PC-3 (cell line): ENCODE measurements around the gene LANCL1. TPM values are rescaled to one million over a fixed set of nuclear protein-coding genes. Genes with fewer than 3 reads are reported as not detected.

Experiments used
- ATAC-seq: fragments of 200-7000 bp; cut with Tn5 transposase; 2 replicates; pipeline ENCODE4 v1.9.1; 2020; ENCODE audit warnings: mild to moderate bottlenecking, moderate library complexity
- BruUV-seq: library from RNA; stranded (reverse); fragments of 400-500 nt; replicated peaks from 2 replicates; lab custom pipeline; 2021; lab: Mats Ljungman, UMichigan
- CTCF ChIA-PET: fragments of 300-600 bp; sonication (Branson Sonifier 250); formaldehyde crosslinking; loops from one replicate; lab custom pipeline; 2022; ENCODE audit warnings: antibody characterized with exemption; lab: Charles Lee
- POLR2A ChIA-PET: fragments of 300-600 bp; sonication (Branson Sonifier 250); formaldehyde crosslinking; loops from one replicate; lab custom pipeline; 2022; ENCODE audit warnings: antibody characterized with exemption; ENCODE audit not compliant: unreplicated experiment; lab: Charles Lee
- DNase-seq: peaks from one replicate; pipeline ENCODE4 v3.0.0-alpha.2; 2015
- H2AFZ ChIP-seq: fragments of 300-600 bp; sonication (generic); 2 replicates; pipeline ENCODE4 v1.6.0; 2016; ENCODE audit warnings: antibody characterized with exemption, low read length
- H3F3A ChIP-seq: fragments of 300-600 bp; sonication (generic); one replicate; pipeline ENCODE4 v1.6.0; 2017; ENCODE audit warnings: antibody characterized with exemption, low read length, control low read depth, mild to moderate bottlenecking; ENCODE audit not compliant: unreplicated experiment
- H3K27ac ChIP-seq: fragments of 300-600 bp; sonication (generic); 2 replicates; pipeline ENCODE4 v1.5.1; 2016; ENCODE audit warnings: mild to moderate bottlenecking, low read length
- H3K27me3 ChIP-seq: fragments of 300-600 bp; sonication (generic); 2 replicates; pipeline ENCODE4 v1.6.1; 2016; ENCODE audit warnings: low read length, mixed read lengths
- H3K36me3 ChIP-seq: fragments of 300-600 bp; sonication (generic); 2 replicates; pipeline ENCODE4 v1.6.1; 2016; ENCODE audit warnings: low read depth, mixed run types, low read length, mixed read lengths
- H3K4me1 ChIP-seq: fragments of 300-600 bp; sonication (generic); 2 replicates; pipeline ENCODE4 v1.5.1; 2016; ENCODE audit warnings: low read length; ENCODE audit not compliant: insufficient read depth
- H3K4me2 ChIP-seq: fragments of 300-600 bp; sonication (generic); 2 replicates; pipeline ENCODE4 v1.6.0; 2016; ENCODE audit warnings: low read length
- H3K4me3 ChIP-seq: fragments of 300-600 bp; sonication (generic); 2 replicates; pipeline ENCODE4 v1.5.1; 2016; ENCODE audit warnings: mild to moderate bottlenecking, low read length, mixed read lengths
- H3K79me2 ChIP-seq: fragments of 300-600 bp; sonication (generic); 2 replicates; pipeline ENCODE4 v1.6.1; 2017; ENCODE audit warnings: low read length, mixed read lengths
- H3K9ac ChIP-seq: fragments of 300-600 bp; sonication (generic); 2 replicates; pipeline ENCODE4 v1.6.0; 2016; ENCODE audit warnings: mild to moderate bottlenecking, low read length
- H3K9me2 ChIP-seq: fragments of 300-600 bp; sonication (generic); replicated peaks from 2 replicates; pipeline ENCODE4 v1.6.1; 2016; ENCODE audit warnings: mixed run types, low read length, mixed read lengths
- H3K9me3 ChIP-seq: fragments of 300-600 bp; sonication (generic); 2 replicates; pipeline ENCODE4 v1.6.1; 2016; ENCODE audit warnings: low read length, mixed read lengths
- H4K20me1 ChIP-seq: fragments of 300-600 bp; sonication (generic); 2 replicates; pipeline ENCODE4 v1.6.1; 2016; ENCODE audit warnings: low read length, mixed read lengths
- CTCF ChIP-seq: fragments of 300-600 bp; sonication (generic); conservative IDR thresholded peaks from 2 replicates; pipeline ENCODE4 v1.5.1; 2017; ENCODE audit warnings: antibody characterized with exemption, low read depth, mild to moderate bottlenecking, low read length
- EZH2 ChIP-seq: fragments of 300-600 bp; sonication (generic); IDR thresholded peaks from one replicate; pipeline ENCODE4 v1.6.1; 2017; ENCODE audit warnings: antibody characterized with exemption, mild to moderate bottlenecking, low read length; ENCODE audit not compliant: unreplicated experiment
- EZH2phosphoT487 ChIP-seq: fragments of 300-600 bp; sonication (generic); IDR thresholded peaks from 2 replicates; pipeline ENCODE4 v1.6.1; 2018; ENCODE audit warnings: mild to moderate bottlenecking, antibody characterized with exemption, low read length, borderline replicate concordance
- intact Hi-C: fragments of 100-400 bp; cut with micrococcal nuclease; formaldehyde crosslinking; loops from 2 replicates; pipeline ENCODE4 v1.9.0; 2023
- total RNA-seq: library from RNA; depleted of rRNA; stranded (reverse); fragments of >200 nt; gene quantifications from 2 replicates; pipeline ENCODE4 v1.2.3, GENCODE V29; 2014

The LANCL1 gene
- total RNA-seq, 1 experiment from 2014 or later, result 19.0 TPM

GRCh38 chr2:210421916-210422315, 54.6 kb downstream of the LANCL1 start:
- CTCF ChIA-PET, result no interaction called here
- Histone ChIP-seq H3K9ac (no peak overlapping the region), H2AFZ (no peak overlapping the region), H3K9me2 (no peaks in the 10 kb centered on the region), H3K27me3 (no peaks in the 10 kb centered on the region), H3K27ac (no peak overlapping the region), H3F3A (no peaks in the 10 kb centered on the region), H4K20me1 (no peaks in the 10 kb centered on the region), H3K79me2 (no peaks in the 10 kb centered on the region), H3K4me3 (no peak overlapping the region), H3K9me3 (no peaks in the 10 kb centered on the region), H3K4me2 (no peak overlapping the region), H3K36me3 (no peaks in the 10 kb centered on the region), H3K4me1 (no peaks in the 10 kb centered on the region)
- intact Hi-C loops, result no loop called here
- POLR2A ChIA-PET, result no interaction called here
- DNase-seq (no peak), ATAC-seq (no peak)
- TF ChIP-seq CTCF (no peak), EZH2 (no peak), EZH2phosphoT487 (no peak)
- no TSS peak for BruUV-seq

GRCh38 chr2:210412660-210413059, 63.9 kb downstream of the LANCL1 start:
- Histone ChIP-seq H3K27ac (no peak overlapping the region), H4K20me1 (no peaks in the 10 kb centered on the region), H3K79me2 (no peaks in the 10 kb centered on the region), H3K9me2 (no peaks in the 10 kb centered on the region), H3K4me3 (no peak overlapping the region), H3K36me3 (no peaks in the 10 kb centered on the region), H3K9ac (no peak overlapping the region), H3K4me2 (no peak overlapping the region), H2AFZ (no peak overlapping the region), H3K4me1 (no peaks in the 10 kb centered on the region), H3K9me3 (no peaks in the 10 kb centered on the region), H3K27me3 (0 out of 2 replicates have a peak, but pooled peaks cover 8% of the 10 kb centered on the region), H3F3A (no peaks in the 10 kb centered on the region)
- intact Hi-C loops, result no loop called here
- BruUV-seq, result no TSS peak
- no peak for ATAC-seq
- DNase-seq, result no peak
- TF ChIP-seq EZH2, result no peak
- TF ChIP-seq EZH2phosphoT487, result no peak
- no peak for TF ChIP-seq CTCF
- ChIA-PET POLR2A (no interaction called here), CTCF (no interaction called here)

- ChIA-PET CTCF (no interaction called here), POLR2A (no interaction called here)
- Histone ChIP-seq H3K9ac (no peak overlapping the region), H3K4me3 (no peak overlapping the region), H3K27me3 (0 out of 2 replicates have a peak, but pooled peaks cover 8% of the 10 kb centered on the region), H3F3A (no peaks in the 10 kb centered on the region), H3K36me3 (no peaks in the 10 kb centered on the region), H3K9me2 (no peaks in the 10 kb centered on the region), H2AFZ (no peak overlapping the region), H3K4me2 (no peak overlapping the region), H4K20me1 (no peaks in the 10 kb centered on the region), H3K79me2 (no peaks in the 10 kb centered on the region), H3K4me1 (no peaks in the 10 kb centered on the region), H3K9me3 (no peaks in the 10 kb centered on the region), H3K27ac (no peak overlapping the region)
- DNase-seq (no peak), ATAC-seq (no peak)
- intact Hi-C loops, result no loop called here
- TF ChIP-seq EZH2, result no peak
- TF ChIP-seq CTCF, result no peak
- TF ChIP-seq EZH2phosphoT487, result no peak
- BruUV-seq, result no TSS peak
Measured at GRCh38 chr2:210410542-210410941, 66.0 kb downstream of the LANCL1 start.
